ENCODE results near the gene WDR70. TPM values are rescaled to one million over a fixed set of nuclear protein-coding genes. Genes with fewer than 3 reads are reported as not detected.

The WDR70 gene
- total and polyA plus RNA-seq, 10 of the 15 experiments (the other 5 are each of a cell fraction or from before 2014, with no cell fraction given), result 10.9 to 33.6 (median 29.1) TPM

DNA sequence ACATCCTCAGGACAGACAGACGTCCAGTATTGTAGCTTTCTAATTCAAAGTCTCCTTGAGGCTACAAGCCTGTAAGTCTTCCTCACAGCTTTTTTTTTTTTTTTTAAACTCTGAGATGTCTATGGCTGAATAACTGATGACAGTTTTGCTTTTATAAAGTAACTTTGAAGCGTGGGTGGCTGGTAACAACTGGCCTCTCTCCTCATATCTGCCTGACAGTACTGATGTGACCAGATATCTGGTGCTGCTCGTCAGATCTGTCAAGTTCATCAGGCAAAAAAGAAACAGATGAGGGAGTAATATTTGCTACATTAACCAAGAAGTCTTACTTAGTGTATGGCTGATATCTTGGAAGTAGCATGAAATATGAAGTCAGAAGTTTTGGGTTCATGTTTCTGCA lies 388.1 kb downstream of the WDR70 start:
- in situ Hi-C loops (cut with MboI), result no loop called here
- Histone ChIP-seq H3K9me3 (replicated peaks; ENCODE audit: control insufficient read depth, insufficient read depth, low read length) (no peaks in the 10 kb centered on the region), H3K27me3 (replicated peaks in 1 of 2; ENCODE audit: control insufficient read depth in 2 of 2, insufficient read depth in 2 of 2, low read length in 1 of 2) (no peaks in the 10 kb centered on the region), H3K4me2 (ENCODE audit: control insufficient read depth, insufficient read depth) (no peak overlapping the region), H3K27ac (ENCODE audit: control insufficient read depth, insufficient read depth) (no peak overlapping the region), H3K4me1 (ENCODE audit: control insufficient read depth, insufficient read depth, low read length) (no peaks in the 10 kb centered on the region), H3K4me3 (no peak overlapping the region), H4K20me1 (ENCODE audit: control insufficient read depth, insufficient read depth) (no peaks in the 10 kb centered on the region), H3K9ac (ENCODE audit: control insufficient read depth, insufficient read depth, low read length) (no peak overlapping the region), H3K79me2 (ENCODE audit: control insufficient read depth, insufficient read depth, low read length) (no peaks in the 10 kb centered on the region), H2AFZ (ENCODE audit: control insufficient read depth, low read depth, low read length) (no peak overlapping the region), H3K36me3 (ENCODE audit: control insufficient read depth in 2 of 2, insufficient read depth in 2 of 2, low read length in 1 of 2) (no peaks in the 10 kb centered on the region)
- no peak for ATAC-seq
- POLR2A ChIA-PET, result no interaction called here
- DNase-seq (ENCODE audit: low read depth, low spot score), result no peak
- no peak for FAIRE-seq
- CTCF ChIA-PET, result interaction anchor here (0.6 kb wide), 2 partner anchors 113 to 390 kb away, joined by 3 read pairs; no protein-coding TSS in a partner anchor
- SMC1A ChIA-PET (ENCODE audit: uncharacterized antibody, unreplicated experiment), result interaction anchor here (0.6 to 1.1 kb wide), 2 partner anchors 44 kb away, joined by 3 read pairs; no protein-coding TSS in a partner anchor
- intact Hi-C loops (cut with micrococcal nuclease; ENCODE audit: unreplicated experiment), result no loop called here
- 20% methylated on average over 3 of the region's 3 CpGs for WGBS (ENCODE audit: insufficient coverage, insufficient replicate concordance, low lambda C conversion rate, missing lambda C conversion rate)
- BruUV-seq (replicated peaks), result no TSS peak
- RAD21 ChIA-PET (ENCODE audit: unreplicated experiment), result interaction anchor here (1.6 kb wide), 1 partner anchor 354 kb away, joined by 3 read pairs; no protein-coding TSS in a partner anchor
- TF ChIP-seq PRDM15 (CRISPR knock-in tag; IDR thresholded peaks at IDR 0.05), result no peak
- TF ChIP-seq NRF1 (conservative IDR thresholded peaks at IDR 0.05; ENCODE audit: low read depth, low read length), result no peak
- TF ChIP-seq TCF3 (IDR thresholded peaks at IDR 0.05; ENCODE audit: borderline replicate concordance, insufficient read depth, low read depth, low read length), result no peak
- no peak for TF ChIP-seq E2F8 (IDR thresholded peaks at IDR 0.05; ENCODE audit: low read depth, partially characterized antibody)
- TF ChIP-seq ETV6 (conservative IDR thresholded peaks at IDR 0.05 in 1 of 2, IDR thresholded peaks at IDR 0.05 in 1 of 2; ENCODE audit: borderline replicate concordance in 1 of 2, low read depth in 1 of 2), result no peak
- TF ChIP-seq, protein P1, sequence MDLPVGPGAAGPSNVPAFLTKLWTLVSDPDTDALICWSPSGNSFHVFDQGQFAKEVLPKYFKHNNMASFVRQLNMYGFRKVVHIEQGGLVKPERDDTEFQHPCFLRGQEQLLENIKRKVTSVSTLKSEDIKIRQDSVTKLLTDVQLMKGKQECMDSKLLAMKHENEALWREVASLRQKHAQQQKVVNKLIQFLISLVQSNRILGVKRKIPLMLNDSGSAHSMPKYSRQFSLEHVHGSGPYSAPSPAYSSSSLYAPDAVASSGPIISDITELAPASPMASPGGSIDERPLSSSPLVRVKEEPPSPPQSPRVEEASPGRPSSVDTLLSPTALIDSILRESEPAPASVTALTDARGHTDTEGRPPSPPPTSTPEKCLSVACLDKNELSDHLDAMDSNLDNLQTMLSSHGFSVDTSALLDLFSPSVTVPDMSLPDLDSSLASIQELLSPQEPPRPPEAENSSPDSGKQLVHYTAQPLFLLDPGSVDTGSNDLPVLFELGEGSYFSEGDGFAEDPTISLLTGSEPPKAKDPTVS (IDR thresholded peaks at IDR 0.05; ENCODE audit: low read depth, low read length), result no peak
- TF ChIP-seq, protein P2, sequence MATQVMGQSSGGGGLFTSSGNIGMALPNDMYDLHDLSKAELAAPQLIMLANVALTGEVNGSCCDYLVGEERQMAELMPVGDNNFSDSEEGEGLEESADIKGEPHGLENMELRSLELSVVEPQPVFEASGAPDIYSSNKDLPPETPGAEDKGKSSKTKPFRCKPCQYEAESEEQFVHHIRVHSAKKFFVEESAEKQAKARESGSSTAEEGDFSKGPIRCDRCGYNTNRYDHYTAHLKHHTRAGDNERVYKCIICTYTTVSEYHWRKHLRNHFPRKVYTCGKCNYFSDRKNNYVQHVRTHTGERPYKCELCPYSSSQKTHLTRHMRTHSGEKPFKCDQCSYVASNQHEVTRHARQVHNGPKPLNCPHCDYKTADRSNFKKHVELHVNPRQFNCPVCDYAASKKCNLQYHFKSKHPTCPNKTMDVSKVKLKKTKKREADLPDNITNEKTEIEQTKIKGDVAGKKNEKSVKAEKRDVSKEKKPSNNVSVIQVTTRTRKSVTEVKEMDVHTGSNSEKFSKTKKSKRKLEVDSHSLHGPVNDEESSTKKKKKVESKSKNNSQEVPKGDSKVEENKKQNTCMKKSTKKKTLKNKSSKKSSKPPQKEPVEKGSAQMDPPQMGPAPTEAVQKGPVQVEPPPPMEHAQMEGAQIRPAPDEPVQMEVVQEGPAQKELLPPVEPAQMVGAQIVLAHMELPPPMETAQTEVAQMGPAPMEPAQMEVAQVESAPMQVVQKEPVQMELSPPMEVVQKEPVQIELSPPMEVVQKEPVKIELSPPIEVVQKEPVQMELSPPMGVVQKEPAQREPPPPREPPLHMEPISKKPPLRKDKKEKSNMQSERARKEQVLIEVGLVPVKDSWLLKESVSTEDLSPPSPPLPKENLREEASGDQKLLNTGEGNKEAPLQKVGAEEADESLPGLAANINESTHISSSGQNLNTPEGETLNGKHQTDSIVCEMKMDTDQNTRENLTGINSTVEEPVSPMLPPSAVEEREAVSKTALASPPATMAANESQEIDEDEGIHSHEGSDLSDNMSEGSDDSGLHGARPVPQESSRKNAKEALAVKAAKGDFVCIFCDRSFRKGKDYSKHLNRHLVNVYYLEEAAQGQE (IDR thresholded peaks at IDR 0.05; ENCODE audit: low read depth, low read length), result no peak
- TF ChIP-seq, protein P3, sequence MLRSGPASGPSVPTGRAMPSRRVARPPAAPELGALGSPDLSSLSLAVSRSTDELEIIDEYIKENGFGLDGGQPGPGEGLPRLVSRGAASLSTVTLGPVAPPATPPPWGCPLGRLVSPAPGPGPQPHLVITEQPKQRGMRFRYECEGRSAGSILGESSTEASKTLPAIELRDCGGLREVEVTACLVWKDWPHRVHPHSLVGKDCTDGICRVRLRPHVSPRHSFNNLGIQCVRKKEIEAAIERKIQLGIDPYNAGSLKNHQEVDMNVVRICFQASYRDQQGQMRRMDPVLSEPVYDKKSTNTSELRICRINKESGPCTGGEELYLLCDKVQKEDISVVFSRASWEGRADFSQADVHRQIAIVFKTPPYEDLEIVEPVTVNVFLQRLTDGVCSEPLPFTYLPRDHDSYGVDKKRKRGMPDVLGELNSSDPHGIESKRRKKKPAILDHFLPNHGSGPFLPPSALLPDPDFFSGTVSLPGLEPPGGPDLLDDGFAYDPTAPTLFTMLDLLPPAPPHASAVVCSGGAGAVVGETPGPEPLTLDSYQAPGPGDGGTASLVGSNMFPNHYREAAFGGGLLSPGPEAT (IDR thresholded peaks at IDR 0.05; ENCODE audit: low read depth), result no peak
- no peak for TF ChIP-seq ZNF207 (IDR thresholded peaks at IDR 0.05; ENCODE audit: borderline replicate concordance)

Measured in GM12878 (cell line).